H1 (cell line): Measurements from ENCODE around the gene ADK. TPM values are rescaled to one million over a fixed set of nuclear protein-coding genes. Genes with fewer than 3 reads are reported as not detected.

Source experiments
- CTCF ChIA-PET: fragments of 300-600 bp; sonication (Branson Sonifier 250); formaldehyde crosslinking; loops from one replicate; lab custom pipeline; 2021; ENCODE audit not compliant: partially characterized antibody; lab: Charles Lee
- POLR2A ChIA-PET: fragments of 300-600 bp; sonication (Branson Sonifier 250); formaldehyde crosslinking; loops from one replicate; lab custom pipeline; 2021; ENCODE audit warnings: inconsistent platforms; ENCODE audit not compliant: partially characterized antibody; lab: Charles Lee
- DNase-seq, 2 experiments: peaks; one replicate each; pipeline versions ENCODE4 v3.0.0 to v3.0.0-alpha.2; 2010 to 2022; ENCODE audit warnings: low spot score in 2 of 2, low read depth in 1 of 2, mixed read lengths in 1 of 2
- FAIRE-seq: peaks from 2 replicates; lab custom pipeline; 2011; peaks lifted over from hg19 to GRCh38; lab: Jason Lieb, UNC
- H2AFZ ChIP-seq: 2 replicates; pipeline ENCODE4 v1.8.1; 2012; ENCODE audit warnings: low read length, inconsistent platforms
- H2AK5ac ChIP-seq: 2 replicates; pipeline ENCODE4 v1.6.1; 2013; ENCODE audit warnings: low read depth, low read length
- H2BK120ac ChIP-seq: replicated peaks from 2 replicates; pipeline ENCODE3; 2013; ENCODE audit warnings: low read depth, low read length, inconsistent platforms
- H2BK12ac ChIP-seq: 2 replicates; pipeline ENCODE4 v1.6.1; 2013; ENCODE audit warnings: low read depth, low read length
- H2BK15ac ChIP-seq: 2 replicates; pipeline ENCODE4 v1.6.1; 2013; ENCODE audit warnings: low read length
- H2BK20ac ChIP-seq: 2 replicates; pipeline ENCODE4 v1.6.1; 2013; ENCODE audit warnings: low read length
- H2BK5ac ChIP-seq: 2 replicates; pipeline ENCODE4 v1.6.1; 2013; ENCODE audit warnings: low read depth, low read length
- H3K14ac ChIP-seq: 2 replicates; pipeline ENCODE4 v1.6.1; 2013; ENCODE audit warnings: inconsistent platforms; ENCODE audit not compliant: insufficient read length
- H3K18ac ChIP-seq: 2 replicates; pipeline ENCODE4 v1.6.1; 2013; ENCODE audit warnings: low read length; ENCODE audit errors: extremely low read depth
- H3K23ac ChIP-seq: 2 replicates; pipeline ENCODE4 v1.6.1; 2013; ENCODE audit warnings: inconsistent platforms; ENCODE audit not compliant: insufficient read length
- H3K23me2 ChIP-seq: 2 replicates; pipeline ENCODE4 v1.6.1; 2013; ENCODE audit warnings: low read depth, low read length
- H3K27ac ChIP-seq: 2 replicates; pipeline ENCODE4 v1.6.1; 2011; ENCODE audit warnings: low read depth, low read length, inconsistent platforms
- H3K27me3 ChIP-seq, 4 experiments: replicated peaks in 1 of 4; 1 replicate in 1 of 4; 2 replicates in 3 of 4; pipeline versions ENCODE4 v1.6.1 to v1.8.1; 2011 to 2013; ENCODE audit warnings: low read length in 3 of 4, mild to moderate bottlenecking in 3 of 4, inconsistent platforms in 2 of 4, mixed read lengths in 2 of 4, moderate library complexity in 1 of 4; ENCODE audit not compliant: control insufficient read depth in 3 of 4, insufficient read depth in 3 of 4; ENCODE audit errors: extremely low read depth in 1 of 4
- H3K36me3 ChIP-seq, 4 experiments: 2 replicates each; pipeline versions ENCODE4 v1.6.1 to v1.8.1; 2011 to 2013; ENCODE audit warnings: mild to moderate bottlenecking in 4 of 4, low read length in 3 of 4, moderate library complexity in 2 of 4, control low read depth in 1 of 4, inconsistent platforms in 1 of 4; ENCODE audit not compliant: insufficient read depth in 4 of 4, control insufficient read depth in 2 of 4
- H3K4ac ChIP-seq: replicated peaks from 2 replicates; pipeline ENCODE3; 2013; ENCODE audit warnings: low read length, low read depth, mixed read lengths, inconsistent platforms; ENCODE audit not compliant: insufficient read length
- H3K4me1 ChIP-seq, 4 experiments: replicated peaks in 1 of 4; 1 replicate in 1 of 4; 2 replicates in 3 of 4; pipeline versions ENCODE4 v1.6.1 to v1.8.1; 2011 to 2013; ENCODE audit warnings: low read length in 3 of 4, inconsistent platforms in 2 of 4, mixed read lengths in 1 of 4; ENCODE audit not compliant: insufficient read depth in 4 of 4, control insufficient read depth in 3 of 4
- H3K4me2 ChIP-seq, 2 experiments: 2 replicates each; pipeline versions ENCODE4 v1.6.1 to v1.8.1; 2011 to 2013; ENCODE audit warnings: low read depth in 2 of 2, low read length in 2 of 2, control low read depth in 1 of 2, inconsistent platforms in 1 of 2, mild to moderate bottlenecking in 1 of 2; ENCODE audit not compliant: insufficient read depth in 1 of 2
- H3K4me3 ChIP-seq, 4 experiments: fragments of 200-600, 300-600 bp in 1 of 4; sonication (generic), shearing (Covaris generic), sonication (Bioruptor Twin) in 1 of 4; 2 replicates each; pipeline versions ENCODE4 v1.5.1 to v1.8.1; 2011 to 2016; ENCODE audit warnings: low read length in 4 of 4, low read depth in 3 of 4, control low read depth in 2 of 4, inconsistent platforms in 2 of 4, mild to moderate bottlenecking in 2 of 4, mixed read lengths in 1 of 4, moderate library complexity in 1 of 4; ENCODE audit not compliant: insufficient read depth in 2 of 4; ENCODE audit errors: extremely low read depth in 1 of 4
- H3K56ac ChIP-seq: replicated peaks from 2 replicates; pipeline ENCODE3; 2013; ENCODE audit warnings: low read depth, mild to moderate bottlenecking, mixed read lengths, low read length, inconsistent platforms; ENCODE audit not compliant: insufficient read length
- H3K79me1 ChIP-seq: 2 replicates; pipeline ENCODE4 v1.6.1; 2013; ENCODE audit warnings: low read depth, low read length, control low read depth
- H3K79me2 ChIP-seq, 2 experiments: 2 replicates each; pipeline versions ENCODE4 v1.6.1 to v1.8.1; 2012 to 2013; ENCODE audit warnings: low read length in 2 of 2, mild to moderate bottlenecking in 2 of 2, inconsistent platforms in 1 of 2; ENCODE audit not compliant: insufficient read depth in 2 of 2, control insufficient read depth in 1 of 2
- H3K9ac ChIP-seq, 4 experiments: replicated peaks in 1 of 4; 1 replicate in 1 of 4; 2 replicates in 3 of 4; pipeline versions ENCODE4 v1.6.1 to v1.8.1; 2011 to 2013; ENCODE audit warnings: low read depth in 3 of 4, low read length in 3 of 4, control low read depth in 2 of 4, mild to moderate bottlenecking in 2 of 4, moderate library complexity in 2 of 4, inconsistent platforms in 1 of 4; ENCODE audit errors: extremely low read depth in 1 of 4
- H3K9me3 ChIP-seq, 2 experiments: 2 replicates each; pipeline versions ENCODE4 v1.6.1 to v1.8.1; 2012 to 2013; ENCODE audit warnings: mild to moderate bottlenecking in 2 of 2, moderate library complexity in 2 of 2, control low read depth in 1 of 2, inconsistent platforms in 1 of 2, low read depth in 1 of 2, low read length in 1 of 2, mixed read lengths in 1 of 2; ENCODE audit not compliant: insufficient read depth in 2 of 2
- H4K20me1 ChIP-seq, 2 experiments: replicated peaks in 1 of 2; 2 replicates each; pipeline versions ENCODE3 to v1.8.1; 2011 to 2013; ENCODE audit warnings: inconsistent platforms in 2 of 2, low read length in 2 of 2, mild to moderate bottlenecking in 1 of 2; ENCODE audit not compliant: insufficient read depth in 2 of 2, control insufficient read depth in 1 of 2
- H4K5ac ChIP-seq: 2 replicates; pipeline ENCODE4 v1.6.1; 2013; ENCODE audit warnings: low read length, low read depth, mixed read lengths, inconsistent platforms; ENCODE audit not compliant: insufficient read length
- H4K8ac ChIP-seq: 2 replicates; pipeline ENCODE4 v1.8.0; 2013; ENCODE audit warnings: mild to moderate bottlenecking, moderate library complexity, low read length, inconsistent platforms; ENCODE audit not compliant: insufficient read depth; ENCODE audit errors: extremely low read depth
- H4K91ac ChIP-seq: replicated peaks from 2 replicates; pipeline ENCODE3; 2013; ENCODE audit warnings: low read length, mixed read lengths, inconsistent platforms; ENCODE audit not compliant: insufficient read length
- CBX8 ChIP-seq: fragments of 300-800, 300-1000 bp; sonication (generic); IDR thresholded peaks from 2 replicates; pipeline ENCODE4 v1.7.1; 2016; ENCODE audit warnings: low read depth, low read length, borderline replicate concordance
- CREB1 ChIP-seq: IDR thresholded peaks from 2 replicates; pipeline ENCODE4 v1.6.1; 2012; ENCODE audit warnings: inconsistent platforms
- HDAC2 ChIP-seq, 2 experiments: fragments of 300-600 bp in 1 of 2; sonication (generic) in 1 of 2; IDR thresholded peaks; 2 replicates each; pipeline ENCODE4 v1.6.1; 2011 to 2012; ENCODE audit warnings: low read depth in 2 of 2, low read length in 2 of 2, mild to moderate bottlenecking in 2 of 2, moderate library complexity in 2 of 2, borderline replicate concordance in 1 of 2, inconsistent platforms in 1 of 2
- HDAC6 ChIP-seq: IDR thresholded peaks from one replicate; pipeline ENCODE4 v1.7.1; 2012; ENCODE audit warnings: low read depth, mild to moderate bottlenecking, inconsistent platforms, low read length, moderate library complexity
- NANOG ChIP-seq: IDR thresholded peaks from 2 replicates; pipeline ENCODE4 v1.6.1; 2011; ENCODE audit warnings: low read length, low read depth, mild to moderate bottlenecking, inconsistent platforms; ENCODE audit not compliant: insufficient read depth, poor library complexity, severe bottlenecking
- POLR2AphosphoS5 ChIP-seq: IDR thresholded peaks from 2 replicates; pipeline ENCODE4 v1.6.1; 2011; ENCODE audit warnings: low read depth, low read length
- RFX5 ChIP-seq: IDR thresholded peaks from 2 replicates; pipeline ENCODE4 v1.6.1; 2011; ENCODE audit warnings: low read depth, low read length, improper control_type of control experiment, borderline replicate concordance
- SIN3A ChIP-seq, 2 experiments: IDR thresholded peaks in 1 of 2; conservative IDR thresholded peaks in 1 of 2; 2 replicates each; pipeline ENCODE4 v1.6.1; 2011 to 2012; ENCODE audit warnings: low read length in 2 of 2, improper control_type of control experiment in 1 of 2, low read depth in 1 of 2, mild to moderate bottlenecking in 1 of 2
- SUZ12 ChIP-seq: fragments of 200-600 bp; sonication (generic); IDR thresholded peaks from 2 replicates; pipeline ENCODE4 v1.6.1; 2012; ENCODE audit warnings: mild to moderate bottlenecking, inconsistent platforms, low read length, moderate library complexity, mixed read lengths
- polyA plus RNA-seq, 7 experiments: library from polyadenylated mRNA; depleted of rRNA in 3 of 7; stranded (reverse) in 5 of 7; unstranded in 2 of 7; fragments of >200 nt in 5 of 7; fragments of 200-250 nt in 2 of 7; gene quantifications; 1 replicate in 5 of 7; 2 replicates in 1 of 7; 4 replicates in 1 of 7; pipeline versions ENCODE4 v1.2.1 to v1.2.3, GENCODE V29; 2011 to 2013; ENCODE audit warnings: missing spikeins in 2 of 7, mixed read lengths in 2 of 7
- total RNA-seq: library from RNA; stranded (reverse); fragmentation: NEBNext Ultra II Directional; extraction: Animal tissue kit (Norgen Biotek cat#: 25700); gene quantifications from 2 replicates; pipeline ENCODE4 v1.2.1, GENCODE V29; 2021
- TF ChIP-seq, protein P1 (sequence below), 3 experiments: IDR thresholded peaks; 1 replicate in 2 of 3; 2 replicates in 1 of 3; pipeline versions ENCODE4 v1.5.1 to v1.6.1; 2011; ENCODE audit warnings: low read length in 3 of 3, mild to moderate bottlenecking in 3 of 3, inconsistent platforms in 2 of 3, low read depth in 1 of 3, moderate library complexity in 1 of 3; ENCODE audit not compliant: insufficient read depth in 1 of 3; ENCODE audit errors: control extremely low read depth in 1 of 3

The ADK gene
- total and polyA plus RNA-seq, 2 of the 8 experiments (the other 6 are each of a cell fraction or from before 2014, with no cell fraction given) = 12.3 to 42.4 TPM

GRCh38 chr10:74388801-74389200, 237.8 kb downstream of the ADK start:
- H3K23ac ChIP-seq = no peak overlapping the region
- no peak overlapping the region for H2BK120ac ChIP-seq
- no peak overlapping the region for H2BK20ac ChIP-seq
- TF ChIP-seq HDAC6 (no peak), HDAC2 (IDR thresholded peaks at IDR 0.05; ENCODE audit: borderline replicate concordance in 1 of 2, low read depth in 2 of 2, low read length in 2 of 2) (no peak), SIN3A (conservative IDR thresholded peaks at IDR 0.05 in 1 of 2, IDR thresholded peaks at IDR 0.05 in 1 of 2; ENCODE audit: low read depth in 1 of 2, low read length in 2 of 2) (no peak), SUZ12 (no peak), POLR2AphosphoS5 (no peak), CBX8 (no peak), CREB1 (no peak), RFX5 (no peak), NANOG (no peak)
- TF ChIP-seq, protein P1, sequence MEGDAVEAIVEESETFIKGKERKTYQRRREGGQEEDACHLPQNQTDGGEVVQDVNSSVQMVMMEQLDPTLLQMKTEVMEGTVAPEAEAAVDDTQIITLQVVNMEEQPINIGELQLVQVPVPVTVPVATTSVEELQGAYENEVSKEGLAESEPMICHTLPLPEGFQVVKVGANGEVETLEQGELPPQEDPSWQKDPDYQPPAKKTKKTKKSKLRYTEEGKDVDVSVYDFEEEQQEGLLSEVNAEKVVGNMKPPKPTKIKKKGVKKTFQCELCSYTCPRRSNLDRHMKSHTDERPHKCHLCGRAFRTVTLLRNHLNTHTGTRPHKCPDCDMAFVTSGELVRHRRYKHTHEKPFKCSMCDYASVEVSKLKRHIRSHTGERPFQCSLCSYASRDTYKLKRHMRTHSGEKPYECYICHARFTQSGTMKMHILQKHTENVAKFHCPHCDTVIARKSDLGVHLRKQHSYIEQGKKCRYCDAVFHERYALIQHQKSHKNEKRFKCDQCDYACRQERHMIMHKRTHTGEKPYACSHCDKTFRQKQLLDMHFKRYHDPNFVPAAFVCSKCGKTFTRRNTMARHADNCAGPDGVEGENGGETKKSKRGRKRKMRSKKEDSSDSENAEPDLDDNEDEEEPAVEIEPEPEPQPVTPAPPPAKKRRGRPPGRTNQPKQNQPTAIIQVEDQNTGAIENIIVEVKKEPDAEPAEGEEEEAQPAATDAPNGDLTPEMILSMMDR (IDR thresholded peaks at IDR 0.05; ENCODE audit: control extremely low read depth in 1 of 3, insufficient read depth in 1 of 3, low read depth in 1 of 3, low read length in 3 of 3) = no peak
- no peaks in the 10 kb centered on the region for H3K4me1 ChIP-seq
- FAIRE-seq (no peak), DNase-seq (no peak)
- no peak overlapping the region for H2BK15ac ChIP-seq
- no peak overlapping the region for H3K4me2 ChIP-seq
- H4K91ac ChIP-seq = no peak overlapping the region
- H2BK5ac ChIP-seq = no peak overlapping the region
- ChIA-PET CTCF (no interaction called here), POLR2A (no interaction called here)
- H3K27ac ChIP-seq = no peak overlapping the region
- no peaks in the 10 kb centered on the region for H3K27me3 ChIP-seq
- no peak overlapping the region for H3K18ac ChIP-seq
- no peak overlapping the region for H4K5ac ChIP-seq
- H3K23me2 ChIP-seq = no peaks in the 10 kb centered on the region; the same call in 1 of the 2 replicates
- H3K4me3 ChIP-seq = no peak overlapping the region
- no peak overlapping the region for H3K14ac ChIP-seq
- no peak overlapping the region for H4K8ac ChIP-seq
- H3K79me1 ChIP-seq = no peaks in the 10 kb centered on the region
- 0 out of 4 replicates have a peak, but pooled peaks cover 0 to 2% of the 10 kb centered on the region in 2 experiments for H3K79me2 ChIP-seq
- H4K20me1 ChIP-seq = no peaks in the 10 kb centered on the region
- no peaks in the 10 kb centered on the region for H3K36me3 ChIP-seq
- no peak overlapping the region for H2AK5ac ChIP-seq
- H2AFZ ChIP-seq = no peak overlapping the region
- H3K56ac ChIP-seq = no peak overlapping the region
- no peak overlapping the region for H3K4ac ChIP-seq
- H3K9me3 ChIP-seq = no peaks in the 10 kb centered on the region
- no peak overlapping the region for H2BK12ac ChIP-seq
- H3K9ac ChIP-seq = no peak overlapping the region
